HG02938 (cell line): Measurements from ENCODE around the gene INO80.

Source experiments
- ATAC-seq: cut with Tn5 transposase; IDR thresholded peaks from one replicate; pipeline ENCODE4 v1.9.1; 2021; ENCODE audit warnings: mild to moderate bottlenecking, moderate library complexity; ENCODE audit not compliant: unreplicated experiment

The INO80 gene

DNA sequence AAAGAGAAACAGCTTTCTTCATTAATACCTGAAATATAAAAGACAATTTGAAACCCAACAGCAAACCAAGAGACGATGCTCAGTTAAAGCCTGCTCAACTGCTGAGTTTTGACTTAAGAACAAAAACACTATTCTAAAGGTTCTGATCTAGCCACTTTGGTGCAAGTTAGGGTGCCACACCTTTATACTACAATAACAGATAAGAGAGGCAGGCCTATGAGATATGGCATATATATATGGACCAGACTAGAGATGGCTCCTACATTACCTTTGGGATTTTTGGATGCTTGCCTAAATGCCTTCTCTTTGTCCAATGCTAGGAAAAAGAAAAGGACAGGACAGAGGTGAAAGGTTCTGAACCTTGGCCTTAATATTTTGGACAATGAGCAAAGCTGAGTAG, 68.6 kb downstream of the INO80 start:
- no peak for ATAC-seq

DNA sequence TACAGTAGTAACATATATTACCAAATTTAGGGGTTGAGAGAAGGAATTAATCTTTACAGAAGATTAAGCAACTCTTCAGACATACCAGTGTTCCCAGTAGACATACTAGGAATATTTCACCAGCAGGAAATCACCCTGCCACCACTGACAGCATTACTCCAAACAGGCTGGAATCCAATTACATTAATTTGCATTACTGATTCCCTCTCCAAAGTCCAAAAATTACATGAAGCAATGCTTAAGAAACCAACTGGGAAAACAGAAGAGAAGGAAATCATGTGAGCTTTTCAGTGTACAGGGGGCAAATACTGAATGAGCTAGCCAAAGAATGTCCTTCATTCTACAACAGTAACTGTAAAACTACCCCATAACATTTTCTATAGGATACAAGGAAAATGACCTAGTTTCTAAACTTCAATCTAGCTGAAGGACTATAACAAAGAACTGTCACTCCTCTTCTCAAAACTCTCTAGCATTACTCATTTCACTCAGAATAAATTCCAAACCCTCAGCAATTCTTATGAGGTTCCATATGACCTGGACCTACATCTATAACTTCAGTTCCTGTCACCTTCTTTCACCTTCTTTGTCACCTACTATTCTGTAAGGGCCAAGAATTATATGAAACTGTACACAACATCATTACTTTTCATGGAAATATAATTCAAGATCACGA, 72.7 kb downstream of the INO80 start:
- no peak for ATAC-seq

DNA sequence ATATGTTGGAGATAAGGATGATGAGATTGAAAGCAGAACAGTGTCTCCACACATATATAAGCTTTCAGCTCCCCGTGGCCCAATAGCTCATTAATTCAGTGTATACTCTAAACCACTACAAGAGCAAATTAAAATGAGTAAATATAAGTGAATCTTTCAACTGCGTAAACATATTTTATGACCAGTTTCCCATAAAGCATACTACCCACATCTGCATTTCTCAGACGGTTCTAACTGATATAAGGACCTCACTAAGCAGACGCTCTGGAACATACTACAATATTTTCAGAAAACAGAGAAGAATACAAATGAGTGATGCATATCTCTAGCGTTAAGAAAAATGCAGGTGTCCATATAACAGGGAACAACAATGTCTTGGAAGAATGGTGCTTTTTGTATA, 73.2 kb downstream of the INO80 start:
- ATAC-seq = no peak

DNA sequence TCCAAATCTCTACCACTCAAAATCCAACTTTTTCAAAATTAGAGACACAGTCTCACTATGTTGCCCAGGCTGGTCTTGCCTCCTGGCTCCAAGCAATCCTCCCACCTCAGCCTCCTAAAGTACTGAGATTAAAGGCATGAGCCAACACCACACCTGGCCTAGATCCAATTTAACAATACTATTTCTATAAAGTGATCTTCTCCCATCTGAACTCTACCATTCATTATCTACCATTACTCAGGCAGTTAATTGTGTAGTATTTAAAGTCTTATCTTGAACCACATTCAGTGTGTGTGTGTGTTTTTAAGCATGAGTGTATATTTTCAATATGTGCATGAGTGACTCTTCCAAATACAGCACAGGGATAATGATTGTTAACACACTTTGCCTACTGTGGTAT, 77.0 kb downstream of the INO80 start:
- no peak for ATAC-seq

DNA sequence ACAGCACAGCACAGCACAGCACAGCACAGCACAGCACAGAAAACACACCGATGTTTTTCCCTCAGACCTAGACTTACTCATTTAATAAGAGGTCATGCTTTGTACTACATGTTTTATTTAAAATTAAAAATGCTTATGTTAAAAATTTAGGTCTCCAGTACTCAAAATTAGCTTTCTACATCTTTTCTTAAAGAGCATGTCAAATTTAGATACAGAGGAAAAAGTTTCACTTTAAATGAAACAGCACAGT, 84.1 kb downstream of the INO80 start:
- no peak for ATAC-seq

DNA sequence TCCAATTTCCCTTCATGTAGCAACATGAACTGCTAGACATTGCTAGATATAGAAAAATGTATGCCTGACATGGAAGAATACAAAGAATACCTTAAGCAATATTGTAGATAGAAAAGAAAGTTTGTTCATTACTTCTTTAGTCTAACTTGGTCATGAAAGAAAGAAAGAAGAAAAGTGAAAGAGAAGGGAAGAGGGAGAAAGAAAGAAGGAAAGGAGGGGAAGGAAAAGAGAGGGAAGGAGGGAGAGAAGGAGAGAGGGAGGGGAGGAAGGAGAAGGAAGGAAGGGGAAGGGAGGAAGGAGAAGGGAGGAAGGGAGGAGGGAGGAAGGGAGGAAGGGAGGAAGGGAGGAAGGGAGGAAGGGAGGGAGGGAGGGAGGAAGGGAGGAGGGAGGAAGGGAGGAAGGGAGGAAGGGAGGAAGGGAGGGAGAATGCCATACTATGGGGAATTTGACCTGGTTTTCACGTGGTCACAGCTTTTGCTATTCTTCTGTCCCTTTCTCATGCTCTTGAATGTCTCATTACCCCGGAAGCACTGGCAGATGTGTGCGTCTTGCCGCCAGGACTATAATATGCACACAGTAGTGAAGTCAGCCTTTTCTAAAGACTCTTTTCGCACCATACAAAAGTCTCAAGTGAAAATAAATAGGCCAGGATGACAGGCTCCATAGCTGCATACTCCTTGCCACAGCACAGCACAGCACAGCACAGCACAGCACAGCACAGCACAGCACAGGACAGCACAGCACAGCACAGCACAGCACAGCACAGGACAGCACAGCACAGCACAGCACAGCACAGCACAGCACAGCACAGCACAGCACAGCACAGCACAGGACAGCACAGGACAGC, 84.6 kb downstream of the INO80 start:
- no peak for ATAC-seq

DNA sequence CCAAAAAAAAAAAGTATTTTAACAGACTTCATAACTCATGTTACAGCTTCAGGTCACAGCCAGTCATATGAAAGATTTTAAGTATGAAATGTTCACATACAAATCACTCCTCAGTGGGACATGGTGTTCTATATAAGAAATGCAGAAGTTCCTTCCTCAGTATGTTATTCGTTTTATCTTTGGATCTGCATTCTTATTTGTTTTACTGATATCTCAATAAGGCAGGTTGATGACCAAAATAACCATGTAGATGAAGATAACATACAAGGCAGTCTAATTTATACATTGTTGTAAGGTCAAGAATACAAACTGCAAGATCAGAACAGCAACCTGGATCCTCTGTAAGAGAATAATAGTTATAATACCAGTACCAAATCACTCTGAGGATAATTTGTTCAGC, 87.2 kb downstream of the INO80 start:
- ATAC-seq = no peak

DNA sequence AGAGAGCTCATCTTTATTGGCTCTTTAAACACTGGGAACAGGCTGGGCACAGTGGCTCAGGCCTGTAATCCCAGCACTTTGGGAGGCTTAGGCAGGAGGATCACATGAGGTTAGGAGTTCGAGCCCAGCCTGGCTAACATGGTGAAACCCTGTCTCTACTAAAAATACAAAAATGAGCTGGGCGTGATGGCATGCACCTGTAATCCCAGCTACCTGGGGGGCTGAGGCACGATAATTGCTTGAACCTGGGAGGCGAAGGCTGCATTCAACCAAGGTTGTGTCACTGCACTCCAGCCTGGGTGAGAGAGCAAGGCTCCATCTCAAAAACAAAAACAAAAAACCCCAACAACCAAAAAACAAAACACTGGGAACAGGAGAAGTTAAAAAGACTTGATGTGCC, 90.7 kb downstream of the INO80 start:
- ATAC-seq = no peak

DNA sequence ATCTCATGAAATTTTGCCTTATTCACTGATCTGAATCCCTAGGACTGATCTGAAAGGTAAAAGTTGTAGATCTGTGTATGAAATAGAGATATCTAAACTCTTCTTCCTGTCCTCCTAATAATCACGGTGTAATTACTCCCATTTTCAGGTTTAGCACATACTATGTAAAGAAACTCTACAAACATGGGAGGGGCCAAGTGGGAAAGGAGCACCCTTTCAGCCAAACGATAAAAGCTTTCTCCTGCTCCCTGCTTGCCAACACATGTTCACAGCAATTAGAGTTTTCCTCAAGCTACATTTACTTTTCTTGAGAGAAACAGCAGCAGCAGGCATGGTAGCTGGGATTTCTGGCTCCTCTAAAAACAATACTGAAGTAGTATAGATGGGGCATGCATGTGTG, 91.2 kb downstream of the INO80 start:
- no peak for ATAC-seq

DNA sequence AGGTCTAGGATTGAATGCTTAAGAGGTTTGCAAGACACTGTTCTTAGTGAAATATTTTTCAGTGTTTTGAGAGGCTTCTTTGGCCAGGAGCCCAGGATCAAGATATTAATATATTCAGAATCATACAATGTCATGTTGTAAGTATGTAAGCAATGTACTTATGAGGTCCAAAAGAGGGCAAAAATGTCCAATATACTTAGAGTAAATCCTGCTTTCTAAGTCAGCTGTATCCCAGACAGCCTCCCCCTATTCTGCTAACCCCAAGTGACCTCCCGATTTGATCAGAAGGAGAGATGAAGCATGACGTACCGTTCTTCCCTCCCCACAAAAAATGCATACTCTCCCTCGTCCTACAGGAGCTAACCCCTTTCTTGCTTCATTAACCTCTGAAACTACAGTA, 91.9 kb downstream of the INO80 start:
- no peak for ATAC-seq

DNA sequence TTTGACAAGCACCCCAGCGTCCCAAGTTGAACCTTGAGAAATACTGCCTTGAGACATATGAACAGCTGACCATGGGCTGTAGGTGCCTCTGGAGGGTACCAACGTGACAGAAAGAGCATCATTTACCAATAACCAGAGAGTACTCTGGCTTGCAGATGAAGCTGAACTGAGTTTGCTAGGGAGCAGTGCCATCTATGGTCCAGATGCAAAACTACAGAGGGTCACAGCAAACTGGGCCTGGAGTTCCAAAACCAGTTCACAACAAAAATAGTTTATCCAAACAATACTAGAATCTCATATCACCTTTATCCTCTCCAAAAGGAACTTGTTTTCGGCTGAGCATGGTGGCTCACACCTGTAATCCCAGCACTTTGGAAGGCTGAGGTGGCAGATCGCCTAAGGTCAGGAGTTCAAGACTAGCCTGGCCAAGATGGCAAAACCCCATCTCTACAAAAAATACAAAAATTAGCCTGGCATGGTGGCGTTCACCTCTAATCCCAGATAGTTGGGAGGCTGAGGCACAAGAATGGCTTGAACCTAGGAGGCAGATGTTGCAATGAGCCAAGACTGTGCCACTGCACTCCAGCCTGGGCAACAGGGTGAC, 93.5 kb downstream of the INO80 start:
- no peak for ATAC-seq

DNA sequence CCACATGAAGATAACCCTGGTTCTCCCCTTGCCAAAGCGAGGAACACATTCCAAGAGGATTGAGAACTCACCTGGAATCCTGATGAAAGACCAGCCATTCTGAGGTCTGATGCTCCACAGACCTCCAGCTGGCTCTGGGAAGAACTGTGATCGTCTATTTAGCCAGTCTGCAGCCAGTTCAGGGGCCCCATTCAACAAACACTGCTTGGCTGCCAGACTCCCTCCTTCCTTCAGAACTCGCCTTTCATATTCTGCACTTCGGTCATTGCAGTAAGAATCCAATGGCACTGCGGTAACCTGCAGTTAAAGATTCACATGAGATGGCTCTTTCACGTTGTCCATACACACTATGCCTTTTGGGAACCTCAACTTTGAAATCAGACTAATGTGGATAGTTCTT, 95.3 kb downstream of the INO80 start:
- ATAC-seq = no peak

DNA sequence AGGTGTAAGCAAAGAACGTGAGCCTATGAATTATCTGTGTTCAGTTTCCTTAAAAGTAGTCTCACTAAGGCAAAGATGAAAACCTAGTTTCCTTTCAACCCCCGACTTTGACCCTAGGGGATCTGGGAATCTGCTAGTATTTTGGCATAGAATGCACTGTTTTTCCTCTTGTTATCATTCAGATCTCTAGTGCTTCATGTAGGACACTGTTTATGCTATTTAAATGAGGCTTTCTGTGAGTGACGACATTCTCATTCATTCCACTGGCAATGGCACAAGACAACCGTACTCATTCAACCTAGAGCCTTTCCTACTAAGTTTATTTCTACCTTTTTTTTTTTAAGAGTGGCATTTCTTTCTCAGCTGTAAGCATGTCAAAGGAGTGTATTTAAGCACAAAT, 95.8 kb downstream of the INO80 start:
- ATAC-seq = no peak

DNA sequence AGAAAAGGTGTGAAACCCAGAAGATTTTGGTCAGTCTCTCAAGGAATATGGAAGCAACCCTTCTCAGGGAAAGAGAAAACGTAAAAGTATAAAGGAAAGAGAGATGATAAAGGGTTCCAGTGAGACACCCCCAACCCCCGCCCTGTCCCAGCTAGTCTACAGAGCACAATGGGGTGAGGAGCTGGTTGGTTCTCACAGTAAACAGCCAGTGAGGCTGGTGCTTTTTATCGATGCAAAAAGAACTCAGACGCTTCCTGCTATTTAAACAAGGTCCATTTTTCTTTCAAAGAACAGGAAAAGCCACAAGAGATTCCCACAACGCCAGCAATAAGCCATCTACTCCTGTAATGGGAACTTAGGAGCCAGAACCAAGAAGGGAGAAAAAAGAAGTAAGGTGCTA, 96.9 kb downstream of the INO80 start:
- ATAC-seq = no peak

DNA sequence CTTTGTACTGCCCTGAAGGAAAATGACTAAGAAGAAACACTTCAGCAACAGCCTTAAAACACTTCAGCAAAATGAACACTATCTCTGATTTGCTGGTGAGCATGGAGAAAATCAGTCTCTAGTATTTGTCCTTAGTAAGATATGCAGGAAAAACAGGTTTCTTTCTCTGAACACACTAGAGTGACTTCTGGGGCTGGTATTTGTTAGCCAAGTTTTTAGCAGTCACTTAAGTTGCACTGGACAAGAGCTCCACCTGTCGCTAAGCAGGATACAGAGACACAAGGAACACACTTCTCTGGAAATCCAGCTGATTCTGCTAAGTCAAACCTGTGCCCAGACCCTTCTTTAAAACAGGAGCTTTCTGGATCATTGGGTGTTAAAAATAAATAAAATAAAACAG, 97.5 kb downstream of the INO80 start:
- ATAC-seq = no peak

DNA sequence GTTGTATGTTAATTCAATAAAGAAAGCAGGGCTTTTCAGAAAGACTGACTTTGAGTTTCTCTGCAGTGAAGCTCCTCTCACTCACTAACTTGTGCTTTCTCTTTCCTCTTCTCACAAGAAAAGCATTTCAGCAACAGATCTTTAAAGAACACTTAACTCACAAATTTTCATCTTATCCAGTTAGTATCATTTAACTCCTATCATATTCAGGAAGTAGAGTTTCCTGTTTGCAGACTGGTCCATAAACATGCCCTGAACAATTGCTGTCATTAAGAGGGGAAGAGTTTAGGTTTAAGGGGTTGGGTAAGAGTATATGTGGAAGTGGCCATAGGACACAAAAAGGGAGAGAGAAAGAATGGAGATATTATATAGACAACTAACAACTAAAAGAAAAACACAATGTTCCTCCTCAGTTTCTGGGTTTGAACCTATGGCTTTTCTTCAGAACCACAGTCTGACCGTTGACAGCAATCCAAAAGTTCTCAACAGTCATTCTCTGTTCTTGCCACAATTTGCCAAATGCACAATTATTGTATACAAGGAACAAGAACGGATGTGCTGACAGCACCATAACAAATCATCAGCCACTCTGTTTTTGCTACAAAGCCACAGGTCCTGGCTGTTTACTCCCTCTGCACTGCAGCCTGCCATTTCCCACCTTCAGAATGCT, 98.9 kb downstream of the INO80 start:
- ATAC-seq = no peak

DNA sequence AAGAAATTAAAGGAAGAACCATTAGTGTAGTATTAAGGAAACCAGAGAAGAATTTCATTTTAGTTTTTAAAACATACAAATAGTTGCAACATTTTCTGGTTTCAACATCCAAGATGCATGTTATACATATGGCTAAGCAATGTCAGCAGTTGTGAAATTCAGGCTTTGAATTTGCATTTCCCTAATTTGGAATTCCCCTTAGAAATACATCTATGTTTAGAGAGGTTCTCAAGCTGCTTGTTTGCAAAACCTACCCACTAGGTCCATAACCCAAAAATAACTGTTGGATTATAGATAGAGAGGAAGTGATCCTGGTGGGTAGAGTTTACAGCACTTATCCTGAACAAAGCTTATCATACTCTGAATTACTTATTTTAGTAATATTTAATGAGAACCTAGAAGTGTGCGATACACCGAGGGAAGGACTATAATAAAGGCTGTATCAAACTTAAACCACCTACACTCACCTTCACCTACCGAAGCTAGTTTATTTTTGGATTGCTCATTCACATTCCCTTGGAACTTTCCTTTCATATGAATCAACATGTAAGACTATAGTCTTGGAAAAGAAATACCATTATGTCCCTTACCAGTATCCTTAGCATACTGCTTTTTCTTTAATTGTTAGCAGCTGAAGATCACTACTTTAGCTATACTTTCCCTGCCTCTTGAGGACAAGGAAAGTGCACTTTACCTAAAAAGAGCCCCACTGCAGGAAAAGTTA, 102.2 kb downstream of the INO80 start:
- no peak for ATAC-seq

DNA sequence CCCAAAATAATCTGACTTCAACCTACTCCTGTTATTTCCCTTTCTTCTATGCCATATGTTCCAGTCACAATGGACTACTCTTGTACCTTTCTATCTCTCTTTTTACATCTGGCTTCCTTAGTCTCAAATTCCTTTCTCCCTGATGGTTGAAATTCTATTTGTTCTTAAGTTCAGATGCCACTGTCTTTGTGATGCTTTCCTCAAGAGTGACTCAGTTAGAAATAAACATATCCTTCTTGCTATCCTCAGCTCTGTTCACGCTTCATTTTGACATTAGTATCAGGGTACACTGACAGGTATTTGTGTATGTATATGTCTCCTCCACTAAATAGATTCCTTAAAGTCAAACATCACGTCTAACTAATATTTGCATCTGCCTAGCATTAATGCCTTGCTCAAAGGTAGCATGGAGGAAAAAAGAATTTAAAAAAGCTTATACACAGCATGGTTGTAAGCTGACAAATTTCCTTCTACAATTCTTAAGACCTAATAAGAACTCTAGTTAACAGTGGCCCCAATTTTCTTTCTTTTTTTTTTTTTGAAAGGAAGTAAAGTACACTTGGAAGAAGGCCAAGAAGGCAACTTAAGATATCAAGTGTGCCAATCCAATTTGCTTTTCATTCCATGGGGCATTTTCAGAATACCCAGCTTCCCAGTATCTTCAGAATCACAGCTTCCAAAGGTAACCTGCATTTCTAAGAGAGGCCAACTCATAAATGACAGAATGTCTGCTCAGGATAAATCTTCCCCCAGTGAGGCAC, 104.8 kb downstream of the INO80 start:
- no peak for ATAC-seq

DNA sequence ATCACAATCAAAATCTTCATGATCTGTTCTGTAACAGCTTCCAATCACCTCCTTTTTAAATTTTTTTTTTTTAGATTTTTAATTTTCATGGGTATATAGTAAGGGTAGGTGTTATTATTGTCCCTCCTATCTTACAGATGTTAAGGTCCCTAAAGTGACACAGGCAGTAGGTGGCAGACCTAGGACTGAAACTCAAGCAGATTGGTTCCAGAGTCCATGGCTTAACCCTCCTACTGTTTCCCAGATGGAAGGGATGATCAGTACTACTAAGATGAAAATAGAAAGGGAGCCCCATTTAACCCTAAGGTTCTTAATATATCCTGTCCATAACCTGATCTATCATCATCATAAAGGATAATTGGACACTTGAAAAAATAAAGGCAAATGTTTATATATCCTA, 105.7 kb downstream of the INO80 start:
- ATAC-seq = no peak

DNA sequence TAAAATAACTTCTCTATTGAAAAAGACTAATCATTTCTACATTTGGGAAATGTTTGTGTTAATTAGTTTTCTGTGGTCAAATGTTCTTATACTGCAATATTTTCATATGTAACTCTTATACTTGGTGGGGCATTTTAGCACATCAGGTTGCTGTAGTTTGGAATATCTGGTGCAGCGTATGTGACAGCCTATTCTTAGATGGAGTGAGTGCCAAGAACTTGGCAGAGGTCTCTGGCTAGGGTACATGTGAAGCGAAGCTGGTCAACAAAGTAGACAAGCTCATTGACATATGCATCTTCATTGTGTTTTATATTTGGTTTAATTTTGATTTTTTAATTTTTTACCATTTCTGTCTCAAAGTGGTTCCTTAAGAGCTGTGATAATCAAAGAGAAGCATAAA, 109.6 kb downstream of the INO80 start:
- ATAC-seq = no peak

DNA sequence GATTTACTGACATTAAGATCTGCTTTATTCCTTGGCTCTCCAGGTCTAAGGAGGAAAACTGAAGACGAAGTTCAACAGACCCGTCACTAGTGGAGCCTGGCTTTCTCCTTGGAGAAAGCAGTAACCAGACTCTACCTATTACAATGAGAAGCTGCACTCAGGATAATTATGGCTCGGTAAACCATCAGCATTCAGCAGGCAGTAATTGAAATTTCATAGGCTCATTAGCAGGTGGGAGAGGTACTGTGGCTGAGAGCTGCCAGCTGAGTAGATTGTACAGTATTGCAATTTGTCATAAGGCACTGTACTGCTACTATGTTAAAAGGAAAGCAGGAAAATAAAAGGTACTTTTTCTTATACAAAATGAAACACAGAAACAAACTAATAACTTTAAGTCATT, 111.6 kb downstream of the INO80 start:
- no peak for ATAC-seq
